Measurements from ENCODE around the gene EGF.

DNA sequence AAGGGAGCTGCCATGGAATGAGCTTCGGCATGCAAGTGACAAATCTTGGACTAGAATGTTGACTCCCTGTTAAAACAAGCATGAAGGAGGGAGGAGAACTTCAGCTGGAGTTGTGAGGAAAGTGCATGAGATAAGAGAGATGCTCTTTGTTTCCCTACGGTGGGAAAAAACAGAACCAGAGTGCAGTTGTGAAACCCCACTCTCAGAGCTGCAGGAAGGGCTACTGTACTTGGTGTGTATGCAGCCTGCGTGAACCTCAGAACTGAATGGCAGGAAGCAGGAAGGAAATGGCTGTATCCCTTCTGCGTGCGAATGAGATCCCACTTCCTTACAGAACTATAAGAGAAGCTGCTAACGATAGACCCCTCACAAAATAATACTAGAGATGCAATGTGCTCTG is 57.2 kb downstream of the EGF start:
- no peak for TF ChIP-seq ESRRG (CRISPR knock-in tag; IDR thresholded peaks at IDR 0.05)
- TF ChIP-seq ZNF8 (CRISPR knock-in tag; IDR thresholded peaks at IDR 0.05) = no peak
- TF ChIP-seq, protein P1, sequence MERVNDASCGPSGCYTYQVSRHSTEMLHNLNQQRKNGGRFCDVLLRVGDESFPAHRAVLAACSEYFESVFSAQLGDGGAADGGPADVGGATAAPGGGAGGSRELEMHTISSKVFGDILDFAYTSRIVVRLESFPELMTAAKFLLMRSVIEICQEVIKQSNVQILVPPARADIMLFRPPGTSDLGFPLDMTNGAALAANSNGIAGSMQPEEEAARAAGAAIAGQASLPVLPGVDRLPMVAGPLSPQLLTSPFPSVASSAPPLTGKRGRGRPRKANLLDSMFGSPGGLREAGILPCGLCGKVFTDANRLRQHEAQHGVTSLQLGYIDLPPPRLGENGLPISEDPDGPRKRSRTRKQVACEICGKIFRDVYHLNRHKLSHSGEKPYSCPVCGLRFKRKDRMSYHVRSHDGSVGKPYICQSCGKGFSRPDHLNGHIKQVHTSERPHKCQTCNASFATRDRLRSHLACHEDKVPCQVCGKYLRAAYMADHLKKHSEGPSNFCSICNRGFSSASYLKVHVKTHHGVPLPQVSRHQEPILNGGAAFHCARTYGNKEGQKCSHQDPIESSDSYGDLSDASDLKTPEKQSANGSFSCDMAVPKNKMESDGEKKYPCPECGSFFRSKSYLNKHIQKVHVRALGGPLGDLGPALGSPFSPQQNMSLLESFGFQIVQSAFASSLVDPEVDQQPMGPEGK (CRISPR knock-in tag; IDR thresholded peaks at IDR 0.05; ENCODE audit: borderline replicate concordance) = no peak

Measured in SK-N-SH treated with all-trans-retinoic acid at 6 μM for 48 hours (cell line).